ENCODE results near the gene ZBTB2. TPM values are rescaled to one million over a fixed set of nuclear protein-coding genes. Genes with fewer than 3 reads are reported as not detected.

The ZBTB2 gene
- total and polyA plus RNA-seq, 2 of the 4 experiments (the other 2 are of a cell fraction), result 11.8 to 17.7 TPM

- H2AK9ac ChIP-seq (replicated peaks; ENCODE audit: low read depth, low read length, poor library complexity), result no peak overlapping the region
- no peak overlapping the region for H3K23ac ChIP-seq (ENCODE audit: low read depth, low read length)
- no peak overlapping the region for H3K56ac ChIP-seq (ENCODE audit: extremely low read depth, insufficient read depth, low read length)
- H3K4me2 ChIP-seq (ENCODE audit: low read depth, low read length), result no peak overlapping the region
- peaks cover 44% of the 10 kb centered on the region for H3K36me3 ChIP-seq (ENCODE audit: control insufficient read depth, insufficient read depth, low read length)
- H3K79me1 ChIP-seq (ENCODE audit: low read depth in 1 of 2, low read length in 2 of 2), result peaks cover 13 to 16% of the 10 kb centered on the region in 2 experiments; a peak in 3 of 4 replicates
- no peak for DNase-seq
- H3K9me3 ChIP-seq (ENCODE audit: control insufficient read depth, insufficient read depth, low read length), result no peaks in the 10 kb centered on the region
- no peak overlapping the region for H2AFZ ChIP-seq (replicated peaks; ENCODE audit: low read length, poor library complexity)
- no peak overlapping the region for H3K9ac ChIP-seq (ENCODE audit: low read depth, low read length)
- H3K4me3 ChIP-seq (ENCODE audit: insufficient read depth, low read depth, low read length), result no peak overlapping the region
- no peak overlapping the region for H2BK20ac ChIP-seq (ENCODE audit: low read depth, low read length)
- BruUV-seq (replicated peaks), result no TSS peak
- no peak overlapping the region for H2BK15ac ChIP-seq (ENCODE audit: low read depth, low read length)
- no peaks in the 10 kb centered on the region for H3K4me1 ChIP-seq (ENCODE audit: control insufficient read depth, insufficient read depth, low read length)
- H2BK120ac ChIP-seq (ENCODE audit: low read depth, low read length), result no peak overlapping the region
- H2BK5ac ChIP-seq (ENCODE audit: low read depth, low read length, poor library complexity, severe bottlenecking), result no peak overlapping the region
- dilution Hi-C loops (cut with HindIII; ENCODE audit: low sequenced_read_pairs, unreplicated experiment), result no loop called here
- no peaks in the 10 kb centered on the region for H3K27me3 ChIP-seq (ENCODE audit: control insufficient read depth, insufficient read depth, low read length)
- POLR2A ChIA-PET (ENCODE audit: unreplicated experiment), result no interaction called here
- no peak overlapping the region for H4K91ac ChIP-seq (ENCODE audit: insufficient read depth, low read depth, low read length)
- no peak overlapping the region for H3K14ac ChIP-seq (replicated peaks; ENCODE audit: low read depth, low read length)
- H3K4ac ChIP-seq (ENCODE audit: low read depth, low read length), result no peak overlapping the region
- TF ChIP-seq ELK1 (IDR thresholded peaks at IDR 0.05; ENCODE audit: borderline replicate concordance, low read depth, low read length) (no peak), MAZ (IDR thresholded peaks at IDR 0.05; ENCODE audit: borderline replicate concordance, low read depth, low read length) (no peak), CTCF (conservative IDR thresholded peaks at IDR 0.05; ENCODE audit: low read depth, low read length) (no peak), RAD21 (IDR thresholded peaks at IDR 0.05; ENCODE audit: low read length) (no peak), USF2 (IDR thresholded peaks at IDR 0.05; ENCODE audit: low read depth, low read length) (no peak), MXI1 (IDR thresholded peaks at IDR 0.05; ENCODE audit: borderline replicate concordance, low read depth, low read length) (no peak), RCOR1 (IDR thresholded peaks at IDR 0.05; ENCODE audit: insufficient replicate concordance, low read length) (no peak), CEBPB (IDR thresholded peaks at IDR 0.05; ENCODE audit: low read depth, low read length) (no peak), POLR2A (IDR thresholded peaks at IDR 0.05; ENCODE audit: low read depth, low read length) (no peak), CHD1 (IDR thresholded peaks at IDR 0.05; ENCODE audit: low read depth, low read length) (no peak), FOS (IDR thresholded peaks at IDR 0.05; ENCODE audit: low read depth, low read length) (no peak), SMC3 (IDR thresholded peaks at IDR 0.05; ENCODE audit: low read depth, low read length) (no peak), NFE2L2 (IDR thresholded peaks at IDR 0.05; ENCODE audit: low read depth, low read length) (no peak), BHLHE40 (IDR thresholded peaks at IDR 0.05; ENCODE audit: low read depth, low read length) (no peak)
- in situ Hi-C loops (cut with MboI; ENCODE audit: low sequenced_read_pairs), result no loop called here
- H3K9me1 ChIP-seq (ENCODE audit: insufficient read depth, low read length), result no peaks in the 10 kb centered on the region
- intact Hi-C loops (cut with micrococcal nuclease), result no loop called here
- H2AK5ac ChIP-seq (ENCODE audit: low read depth, low read length), result no peak overlapping the region
- H3K18ac ChIP-seq (ENCODE audit: low read depth, low read length), result no peak overlapping the region
- no peak overlapping the region for H4K8ac ChIP-seq (ENCODE audit: low read depth in 2 of 2, low read length in 2 of 2)
- CTCF ChIA-PET, result no interaction called here
- no peak overlapping the region for H4K5ac ChIP-seq (ENCODE audit: low read depth, low read length)
- no peak for ATAC-seq (ENCODE audit: low read depth)
- 100% methylated on average over 1 of the region's 3 CpGs; no CpG with 5 or more reads in 1 of the 2 experiments for WGBS, 2 experiments (ENCODE audit: extremely low coverage in 2 of 2, insufficient read length in 1 of 2)
- H3K27ac ChIP-seq (ENCODE audit: insufficient read depth, low read length), result no peak overlapping the region
- H4K20me1 ChIP-seq (ENCODE audit: insufficient read depth, low read length), result no peaks in the 10 kb centered on the region
Measured at GRCh38 chr6:151414641-151415260, 23.4 kb upstream of the ZBTB2 start.

Measured in IMR-90 (cell line).